HG02973 (cell line): Measurements from ENCODE around the gene TRPM3.

Source experiments
- ATAC-seq: cut with Tn5 transposase; IDR thresholded peaks from one replicate; pipeline ENCODE4 v1.9.1; 2021; ENCODE audit warnings: moderate library complexity; ENCODE audit not compliant: unreplicated experiment

The TRPM3 gene

GRCh38 chr9:71098801-71099200, 22.6 kb downstream of the TRPM3 start:
- ATAC-seq: no peak

- ATAC-seq: no peak
These were observed 23.8 kb downstream of the TRPM3 start for GRCh38 chr9:71097671-71098070.

- ATAC-seq: no peak
These were observed 24.9 kb downstream of the TRPM3 start for GRCh38 chr9:71096421-71097108.

- ATAC-seq: no peak
These were observed 26.6 kb downstream of the TRPM3 start for GRCh38 chr9:71094708-71095251.

GRCh38 chr9:71090896-71091295, 30.5 kb downstream of the TRPM3 start:
- ATAC-seq: no peak

GRCh38 chr9:71079451-71079850, 42.0 kb downstream of the TRPM3 start:
- no peak for ATAC-seq

- ATAC-seq: no peak
These were observed 45.3 kb downstream of the TRPM3 start for GRCh38 chr9:71076096-71076495.

- no peak for ATAC-seq
These were observed 47.9 kb downstream of the TRPM3 start for GRCh38 chr9:71073494-71073893.

- no peak for ATAC-seq
These were observed 48.8 kb downstream of the TRPM3 start for GRCh38 chr9:71072587-71072986.

- ATAC-seq: no peak
These were observed 49.8 kb downstream of the TRPM3 start for GRCh38 chr9:71071633-71072032.

GRCh38 chr9:71058660-71059059, 62.8 kb downstream of the TRPM3 start:
- ATAC-seq: no peak

- no peak for ATAC-seq
These were observed 69.1 kb downstream of the TRPM3 start for GRCh38 chr9:71052287-71052686.

GRCh38 chr9:71048280-71048679, 73.1 kb downstream of the TRPM3 start:
- ATAC-seq: no peak

GRCh38 chr9:71042448-71042990, 78.9 kb downstream of the TRPM3 start:
- no peak for ATAC-seq

- ATAC-seq: no peak
These were observed 83.9 kb downstream of the TRPM3 start for GRCh38 chr9:71037521-71037920.

GRCh38 chr9:71036501-71036900, 84.9 kb downstream of the TRPM3 start:
- no peak for ATAC-seq

GRCh38 chr9:71032779-71033178, 88.6 kb downstream of the TRPM3 start:
- no peak for ATAC-seq

- no peak for ATAC-seq
These were observed 95.7 kb downstream of the TRPM3 start for GRCh38 chr9:71025728-71026127.

- ATAC-seq: no peak
These were observed 96.2 kb downstream of the TRPM3 start for GRCh38 chr9:71025201-71025600.

GRCh38 chr9:71010258-71010657, 111.2 kb downstream of the TRPM3 start:
- no peak for ATAC-seq

- ATAC-seq: no peak
These were observed 116.0 kb downstream of the TRPM3 start for GRCh38 chr9:71005456-71005855.

- ATAC-seq: no peak
These were observed 117.2 kb downstream of the TRPM3 start for GRCh38 chr9:71004196-71004595.

GRCh38 chr9:71003346-71003745, 118.1 kb downstream of the TRPM3 start:
- no peak for ATAC-seq
